ENCODE measurements around the gene WDR31.

DNA sequence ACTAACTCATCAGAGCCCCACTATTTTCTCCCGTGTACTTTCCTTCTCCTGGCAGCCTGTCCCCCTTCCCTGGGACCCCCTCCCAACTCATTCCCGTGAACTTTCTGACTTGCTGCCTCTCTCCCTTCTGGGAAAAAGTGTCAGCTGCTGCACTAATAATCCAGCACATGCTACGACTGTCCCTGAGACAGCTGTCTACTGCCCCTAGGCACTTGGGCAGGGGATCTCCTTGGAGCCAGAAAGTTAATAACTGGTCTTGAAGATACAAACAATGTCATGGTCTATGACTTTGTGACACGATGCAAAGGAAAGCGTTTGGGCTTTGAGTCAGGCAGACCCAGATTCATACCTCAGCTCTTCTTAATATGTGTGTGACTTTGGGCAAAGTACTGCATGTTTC is 26.8 kb downstream of the WDR31 start:
- TF ChIP-seq, protein P1, sequence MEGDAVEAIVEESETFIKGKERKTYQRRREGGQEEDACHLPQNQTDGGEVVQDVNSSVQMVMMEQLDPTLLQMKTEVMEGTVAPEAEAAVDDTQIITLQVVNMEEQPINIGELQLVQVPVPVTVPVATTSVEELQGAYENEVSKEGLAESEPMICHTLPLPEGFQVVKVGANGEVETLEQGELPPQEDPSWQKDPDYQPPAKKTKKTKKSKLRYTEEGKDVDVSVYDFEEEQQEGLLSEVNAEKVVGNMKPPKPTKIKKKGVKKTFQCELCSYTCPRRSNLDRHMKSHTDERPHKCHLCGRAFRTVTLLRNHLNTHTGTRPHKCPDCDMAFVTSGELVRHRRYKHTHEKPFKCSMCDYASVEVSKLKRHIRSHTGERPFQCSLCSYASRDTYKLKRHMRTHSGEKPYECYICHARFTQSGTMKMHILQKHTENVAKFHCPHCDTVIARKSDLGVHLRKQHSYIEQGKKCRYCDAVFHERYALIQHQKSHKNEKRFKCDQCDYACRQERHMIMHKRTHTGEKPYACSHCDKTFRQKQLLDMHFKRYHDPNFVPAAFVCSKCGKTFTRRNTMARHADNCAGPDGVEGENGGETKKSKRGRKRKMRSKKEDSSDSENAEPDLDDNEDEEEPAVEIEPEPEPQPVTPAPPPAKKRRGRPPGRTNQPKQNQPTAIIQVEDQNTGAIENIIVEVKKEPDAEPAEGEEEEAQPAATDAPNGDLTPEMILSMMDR (conservative IDR thresholded peaks at IDR 0.05; ENCODE audit: low read depth, low read length): no peak
- TF ChIP-seq MAFK (IDR thresholded peaks at IDR 0.05; ENCODE audit: low read depth, low read length) (no peak), POLR2A (IDR thresholded peaks at IDR 0.05; ENCODE audit: low read depth, low read length) (no peak), BHLHE40 (IDR thresholded peaks at IDR 0.05; ENCODE audit: low read depth, low read length) (no peak), MXI1 (IDR thresholded peaks at IDR 0.05; ENCODE audit: borderline replicate concordance, low read depth, low read length) (no peak), CEBPB (IDR thresholded peaks at IDR 0.05; ENCODE audit: low read depth, low read length) (no peak), RFX5 (IDR thresholded peaks at IDR 0.05; ENCODE audit: low read depth, low read length) (no peak), FOS (IDR thresholded peaks at IDR 0.05; ENCODE audit: low read depth, low read length) (no peak), SMC3 (IDR thresholded peaks at IDR 0.05; ENCODE audit: low read depth, low read length) (no peak), RAD21 (IDR thresholded peaks at IDR 0.05; ENCODE audit: low read length) (no peak)
- TF ChIP-seq, protein P2, sequence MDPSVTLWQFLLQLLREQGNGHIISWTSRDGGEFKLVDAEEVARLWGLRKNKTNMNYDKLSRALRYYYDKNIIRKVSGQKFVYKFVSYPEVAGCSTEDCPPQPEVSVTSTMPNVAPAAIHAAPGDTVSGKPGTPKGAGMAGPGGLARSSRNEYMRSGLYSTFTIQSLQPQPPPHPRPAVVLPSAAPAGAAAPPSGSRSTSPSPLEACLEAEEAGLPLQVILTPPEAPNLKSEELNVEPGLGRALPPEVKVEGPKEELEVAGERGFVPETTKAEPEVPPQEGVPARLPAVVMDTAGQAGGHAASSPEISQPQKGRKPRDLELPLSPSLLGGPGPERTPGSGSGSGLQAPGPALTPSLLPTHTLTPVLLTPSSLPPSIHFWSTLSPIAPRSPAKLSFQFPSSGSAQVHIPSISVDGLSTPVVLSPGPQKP (IDR thresholded peaks at IDR 0.05; ENCODE audit: borderline replicate concordance, low read depth, low read length): no peak
- TF ChIP-seq, protein P3, sequence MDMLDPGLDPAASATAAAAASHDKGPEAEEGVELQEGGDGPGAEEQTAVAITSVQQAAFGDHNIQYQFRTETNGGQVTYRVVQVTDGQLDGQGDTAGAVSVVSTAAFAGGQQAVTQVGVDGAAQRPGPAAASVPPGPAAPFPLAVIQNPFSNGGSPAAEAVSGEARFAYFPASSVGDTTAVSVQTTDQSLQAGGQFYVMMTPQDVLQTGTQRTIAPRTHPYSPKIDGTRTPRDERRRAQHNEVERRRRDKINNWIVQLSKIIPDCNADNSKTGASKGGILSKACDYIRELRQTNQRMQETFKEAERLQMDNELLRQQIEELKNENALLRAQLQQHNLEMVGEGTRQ (IDR thresholded peaks at IDR 0.05; ENCODE audit: low read depth, low read length): no peak

Data from IMR-90 (cell line).